ENCODE results near the gene PPP1R12C.
A peak's percentile ranks its signal among the peaks of the same experiment; 100 is the strongest.
"Not testable (repeated sequence)": the region's sequence is repeated elsewhere in the genome, so short reads cannot be mapped to it uniquely, and the experiment has no call there.

Gene PPP1R12C

DNA sequence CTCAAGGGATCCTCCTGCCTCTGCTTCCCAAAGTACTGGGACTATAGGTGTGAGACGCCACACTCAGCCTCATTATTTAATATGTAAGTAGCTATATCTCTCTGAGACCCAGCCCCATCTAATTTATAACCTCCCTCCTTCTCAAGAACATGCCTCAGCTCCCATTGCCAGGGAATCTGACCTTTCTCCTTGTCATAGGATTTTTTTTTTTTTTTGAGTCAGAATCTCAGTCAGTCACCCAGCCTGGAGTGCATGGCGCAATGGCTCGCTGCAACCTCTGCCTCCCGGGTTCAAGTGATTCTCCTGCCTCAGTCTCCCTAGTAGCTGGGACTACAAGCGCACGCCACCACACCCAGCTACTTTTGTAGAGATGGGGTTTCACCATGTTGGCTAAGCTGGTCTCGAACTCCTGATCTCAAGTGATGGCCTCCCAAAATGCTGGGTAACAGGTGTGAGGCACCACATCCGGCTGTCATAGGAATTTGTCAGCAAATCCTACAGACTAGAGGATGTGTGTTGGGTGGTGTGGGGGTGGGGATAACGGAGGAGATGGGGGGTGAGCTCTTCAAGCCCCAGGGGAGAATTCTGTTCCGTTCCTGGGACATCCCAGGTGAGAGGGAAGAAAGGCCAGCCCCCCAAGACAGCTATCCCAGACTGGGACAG is 46.8 kb downstream of the PPP1R12C start:
- no peak for DNase-seq

- no peak for DNase-seq
These were observed 47.6 kb downstream of the PPP1R12C start for GRCh38 chr19:55069865-55070197.

DNA sequence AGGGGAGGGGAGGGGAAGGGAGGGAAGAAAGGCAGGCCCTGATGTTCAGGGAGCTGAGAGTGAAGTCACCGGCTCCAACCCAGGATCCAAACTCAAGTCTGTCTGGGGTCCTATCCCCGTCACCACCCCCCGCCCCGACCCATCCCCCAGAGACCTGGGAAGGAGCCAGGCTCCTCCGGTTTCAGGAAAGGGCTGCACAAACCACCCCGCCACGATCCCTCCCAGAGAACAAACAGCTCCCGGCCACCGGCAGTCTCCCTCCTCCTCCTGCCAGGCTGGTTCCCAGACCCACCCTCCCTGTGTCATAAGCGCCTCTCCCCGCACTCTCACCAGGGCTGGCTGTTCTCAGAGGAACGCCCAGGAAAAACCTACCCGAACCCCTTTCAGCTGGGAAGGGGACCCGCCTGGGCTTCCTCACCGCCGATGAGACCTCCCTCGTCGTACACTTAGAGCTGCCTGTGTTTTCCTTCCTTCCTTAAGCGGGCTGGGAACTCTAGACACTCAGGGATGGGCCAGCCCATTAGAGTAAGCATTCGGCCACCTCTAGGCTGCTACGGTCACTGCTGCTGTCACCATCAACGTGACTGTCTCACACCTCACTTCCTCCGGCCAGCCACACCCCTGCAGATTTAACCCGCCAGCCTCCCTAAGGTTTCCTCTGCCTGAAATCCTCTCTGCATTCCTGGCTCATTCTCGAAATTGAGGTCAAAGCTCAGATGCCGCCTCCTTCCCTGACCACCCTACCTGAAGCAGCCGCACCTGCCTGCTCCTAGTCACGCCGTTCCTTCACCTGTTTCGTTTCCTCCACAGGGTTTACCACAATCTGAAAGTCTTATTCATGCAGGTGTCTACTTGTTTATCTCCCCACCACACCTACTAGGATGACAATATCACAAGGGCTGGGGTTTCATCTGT is 48.2 kb downstream of the PPP1R12C start:
- DNase-seq, result no peak

- DNase-seq, result no peak
These were observed 49.6 kb downstream of the PPP1R12C start for GRCh38 chr19:55067869-55068268.

GRCh38 chr19:55066107-55066709 is 51.2 kb downstream of the PPP1R12C start:
- DNase-seq, result no peak

DNA sequence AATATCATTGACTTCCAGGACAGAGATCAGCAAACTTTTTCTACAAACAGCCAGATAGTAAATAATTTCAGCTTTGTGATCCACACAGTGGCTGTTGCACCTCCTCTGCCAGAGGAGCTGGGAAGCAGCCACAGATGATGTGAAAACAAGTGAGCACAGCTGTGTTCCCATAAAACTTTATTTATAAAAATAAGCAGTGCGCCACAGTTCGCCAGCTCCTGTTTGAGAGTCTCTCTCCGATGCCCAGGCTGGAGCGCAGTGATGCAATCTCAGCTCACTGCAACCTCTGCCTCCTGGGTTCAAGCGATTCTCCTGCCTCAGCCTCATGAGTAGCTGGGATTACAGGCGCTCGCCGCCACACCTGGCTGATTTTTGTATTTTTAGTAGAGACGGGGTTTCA is 51.9 kb downstream of the PPP1R12C start:
- not testable (repeated sequence) for DNase-seq

GRCh38 chr19:55063492-55063843 is 54.0 kb downstream of the PPP1R12C start:
- no peak for DNase-seq

DNA sequence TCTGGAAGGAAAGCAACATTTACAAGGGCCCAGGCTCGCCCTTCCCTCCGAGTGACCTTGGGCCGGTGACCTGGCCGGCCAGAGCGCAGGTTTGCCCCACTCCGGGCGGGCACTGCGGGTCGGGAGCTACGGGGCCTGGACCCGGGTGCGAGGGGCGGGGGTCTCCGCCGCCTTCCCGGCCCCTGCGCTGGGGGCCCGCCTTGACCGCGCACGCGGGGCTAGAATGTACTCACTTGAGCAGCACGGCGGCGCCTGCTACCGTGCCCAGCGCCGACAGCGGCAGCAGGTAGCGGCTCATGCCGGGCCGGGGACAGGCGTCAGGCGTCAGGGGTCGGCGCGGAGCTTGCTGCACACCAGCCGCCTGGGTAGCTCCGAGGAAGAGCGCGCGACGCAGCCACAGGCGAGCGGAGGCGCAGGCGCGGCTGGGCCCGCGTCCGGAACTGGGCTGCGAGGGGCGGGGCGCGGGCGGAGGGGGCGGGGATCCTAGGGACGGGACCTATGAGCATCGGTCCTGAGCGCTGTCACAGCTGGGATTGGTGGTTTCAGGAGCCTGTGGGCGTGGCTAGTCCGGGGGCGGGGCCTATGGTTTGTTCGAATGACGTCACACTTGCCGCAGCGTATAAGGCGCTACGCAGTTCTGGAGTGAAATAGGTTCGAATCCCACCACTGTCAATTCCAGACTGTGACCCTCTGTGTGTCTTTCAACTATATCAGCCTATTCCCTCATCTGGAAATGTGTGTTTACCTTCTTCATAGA is 54.5 kb downstream of the PPP1R12C start, which contains the start of gene RDH13:
RDH13 (minus strand) TSS at position 414 of the 757 bp plus-strand sequence; CDS start at position 298, 116 bp downstream.
- DNase-seq, result peak; percentile 93

- peak; percentile 50 for DNase-seq
These were observed 57.1 kb downstream of the PPP1R12C start for GRCh38 chr19:55060287-55060686.

GRCh38 chr19:55058781-55059610 is 58.4 kb downstream of the PPP1R12C start:
- DNase-seq, result no peak

DNA sequence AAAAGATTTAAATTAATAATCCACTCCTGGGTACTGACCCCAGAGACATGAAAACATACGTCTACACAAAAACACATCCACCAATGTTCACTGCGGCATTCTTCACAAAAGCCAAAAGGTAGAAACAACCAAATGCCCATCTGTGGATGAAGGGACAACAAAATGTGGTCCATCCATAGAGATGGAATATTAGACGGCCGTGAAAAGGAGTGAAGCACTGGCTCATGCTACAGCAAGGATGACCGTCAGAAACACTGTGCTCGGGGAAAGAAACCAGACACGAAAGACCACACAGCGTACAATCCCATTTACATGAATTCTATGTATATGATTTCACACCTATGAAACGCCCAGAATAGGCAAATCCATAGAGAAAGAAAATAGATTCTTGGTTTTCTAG is 60.6 kb downstream of the PPP1R12C start:
- no peak for DNase-seq

- no peak for DNase-seq
These were observed 63.7 kb downstream of the PPP1R12C start for GRCh38 chr19:55053735-55054134.

- DNase-seq, result no peak
These were observed 66.5 kb downstream of the PPP1R12C start for GRCh38 chr19:55050749-55051532.

- no peak for DNase-seq
These were observed 69.0 kb downstream of the PPP1R12C start for GRCh38 chr19:55048446-55048845.

DNA sequence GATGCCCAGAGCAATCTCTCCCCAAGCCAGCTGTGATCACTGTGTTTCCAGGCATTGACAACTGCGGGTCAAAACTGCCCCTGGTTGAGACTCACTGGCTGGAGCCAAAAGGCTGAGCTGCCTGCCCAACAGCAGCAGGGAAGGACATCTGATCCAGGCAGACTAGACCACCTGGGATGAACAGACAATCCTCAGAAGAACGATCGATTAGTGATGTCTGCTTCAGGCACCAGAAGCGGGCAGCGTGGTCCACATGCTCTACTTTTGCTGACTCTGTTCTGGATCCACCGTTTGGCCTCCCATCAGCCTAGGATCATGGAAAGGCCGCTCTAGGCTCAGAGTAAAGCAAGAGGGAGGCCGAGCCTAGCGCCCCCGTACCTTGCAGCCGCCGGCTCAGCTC is 69.5 kb downstream of the PPP1R12C start:
- no peak for DNase-seq

GRCh38 chr19:55046975-55047622 is 70.3 kb downstream of the PPP1R12C start:
- no peak for DNase-seq

GRCh38 chr19:55044771-55045716 is 72.4 kb downstream of the PPP1R12C start:
- no peak for DNase-seq

GRCh38 chr19:55044286-55044685 is 73.2 kb downstream of the PPP1R12C start:
- no peak for DNase-seq

GRCh38 chr19:55042688-55043087 is 74.7 kb downstream of the PPP1R12C start:
- no peak for DNase-seq

GRCh38 chr19:55042344-55042678 is 75.1 kb downstream of the PPP1R12C start:
- DNase-seq, result no peak

All from kidney glomerular epithelial cell (primary cell).